NCI-H226 (cell line): ENCODE data around the gene SPAG4.

Experiments used
- DNase-seq: peaks from one replicate; pipeline ENCODE4 v3.0.0-alpha.2; 2015

Gene SPAG4

DNA sequence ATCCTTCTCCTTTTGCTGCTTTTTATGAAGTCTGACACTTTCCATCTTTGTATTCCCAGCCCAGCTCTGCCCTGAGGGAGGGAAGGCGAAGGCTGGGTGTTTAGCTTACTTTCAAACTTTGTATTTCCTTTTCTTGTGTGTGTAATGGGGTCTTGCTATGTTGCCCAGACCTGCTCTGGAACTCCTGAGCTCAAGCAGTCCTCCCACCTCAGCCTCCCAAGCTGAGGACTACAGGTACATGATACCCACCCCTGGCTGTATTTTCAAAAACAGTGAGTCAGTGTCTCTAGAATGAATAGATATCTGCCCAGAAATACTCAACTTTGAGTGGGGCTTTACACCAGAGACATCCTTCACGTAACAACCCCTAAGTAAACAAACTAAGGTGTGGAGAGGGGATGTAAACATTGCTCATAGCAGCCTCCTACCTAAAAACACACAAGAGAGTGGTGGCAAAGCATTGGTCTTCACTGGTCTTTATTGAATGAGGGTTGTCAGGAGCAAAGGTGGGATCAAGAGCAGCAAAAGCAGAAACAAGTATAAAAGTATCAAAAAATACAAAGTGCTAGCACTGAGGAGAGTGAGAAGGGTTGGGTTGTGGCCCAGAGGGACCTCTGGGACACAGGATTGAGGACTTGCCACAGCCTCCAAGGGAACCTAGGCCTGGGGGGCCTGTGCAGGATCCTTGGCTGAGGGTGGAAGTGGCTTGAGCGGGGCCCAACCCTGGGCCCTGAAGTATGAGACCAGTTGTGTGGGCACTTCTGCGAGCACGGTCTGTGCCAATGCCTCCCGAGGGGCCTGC, 10.2 kb downstream of the SPAG4 start:
- no peak for DNase-seq

DNA sequence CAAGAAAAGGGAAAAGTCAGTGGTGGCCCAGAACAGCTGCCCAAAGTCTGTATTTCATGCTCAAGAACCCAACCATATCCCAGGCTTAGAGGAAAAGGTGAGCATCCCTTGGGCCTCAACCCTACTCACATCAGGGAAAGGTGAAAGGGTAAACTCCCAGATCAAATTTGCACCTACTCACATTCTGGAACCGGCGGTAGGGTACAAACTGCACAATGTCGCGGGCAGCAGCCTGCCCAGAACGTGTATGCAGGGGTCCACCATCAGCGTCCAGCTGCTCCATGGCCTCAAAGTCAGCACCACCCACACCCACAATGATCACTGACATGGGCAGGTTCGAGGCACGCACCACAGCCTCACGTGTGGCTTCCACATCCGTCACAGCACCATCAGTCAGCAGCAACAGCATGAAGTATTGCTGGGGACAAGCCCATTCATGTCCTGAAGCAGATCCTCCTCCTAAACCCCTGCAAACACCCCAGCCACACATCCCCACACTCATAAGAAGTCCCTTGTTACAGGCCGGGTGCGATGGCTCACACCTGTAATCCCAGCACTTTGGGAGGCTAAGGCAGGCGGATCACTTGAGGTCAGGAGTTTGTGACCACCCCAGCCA, 10.9 kb downstream of the SPAG4 start:
- no peak for DNase-seq

DNA sequence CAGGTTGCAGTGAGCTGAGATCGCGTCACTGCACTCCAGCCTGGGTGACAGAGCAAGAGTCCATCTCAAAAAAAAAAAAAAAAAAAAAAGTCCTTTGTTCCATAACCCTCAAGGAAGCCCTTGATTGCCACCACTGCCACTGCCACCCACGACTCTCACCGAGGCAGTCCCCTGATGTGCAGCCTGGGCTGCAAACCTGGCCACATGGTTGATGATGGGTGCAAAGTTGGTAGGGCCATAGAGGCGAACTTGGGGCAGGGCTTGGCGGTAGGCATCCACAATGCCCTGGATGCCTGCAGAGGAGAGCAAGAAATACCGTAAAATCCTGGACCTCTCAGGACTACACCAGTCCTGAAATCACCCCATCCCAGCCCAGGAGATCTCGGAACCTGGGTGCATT, 11.5 kb downstream of the SPAG4 start:
- DNase-seq, result no peak

DNA sequence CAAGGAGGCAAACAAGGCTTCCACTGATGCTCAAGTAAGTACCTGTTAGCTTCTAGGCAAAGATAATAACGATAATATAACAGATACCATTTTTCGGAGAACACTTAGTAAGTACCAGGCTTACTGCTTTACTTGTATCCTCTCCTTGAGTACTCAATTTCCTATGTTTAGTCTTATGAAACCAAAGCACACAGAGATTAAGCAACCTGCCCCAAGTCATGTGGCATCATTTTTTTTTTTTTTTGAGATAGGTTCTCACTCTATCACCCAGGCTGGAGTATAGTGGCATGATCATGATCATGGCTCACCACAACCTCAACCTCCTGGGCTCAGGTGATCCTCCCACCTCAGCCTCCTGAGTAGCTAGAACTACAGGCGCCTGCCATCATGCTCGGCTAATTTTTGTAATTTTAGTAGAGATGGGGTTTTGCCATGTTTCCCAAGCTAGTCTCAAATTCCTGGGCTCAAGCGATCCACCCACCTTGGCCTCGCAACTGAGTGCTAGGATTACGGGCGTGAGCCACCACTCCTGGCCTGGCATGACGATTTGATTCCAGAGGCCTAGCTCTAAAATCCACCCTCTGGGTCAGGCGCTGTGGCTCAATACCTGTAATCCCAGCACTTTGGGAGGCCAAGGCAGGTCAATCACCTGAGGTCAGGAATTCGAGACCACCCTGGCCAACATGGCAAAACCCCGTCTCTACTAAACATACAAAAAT, 14.0 kb downstream of the SPAG4 start:
- DNase-seq, result no peak

DNA sequence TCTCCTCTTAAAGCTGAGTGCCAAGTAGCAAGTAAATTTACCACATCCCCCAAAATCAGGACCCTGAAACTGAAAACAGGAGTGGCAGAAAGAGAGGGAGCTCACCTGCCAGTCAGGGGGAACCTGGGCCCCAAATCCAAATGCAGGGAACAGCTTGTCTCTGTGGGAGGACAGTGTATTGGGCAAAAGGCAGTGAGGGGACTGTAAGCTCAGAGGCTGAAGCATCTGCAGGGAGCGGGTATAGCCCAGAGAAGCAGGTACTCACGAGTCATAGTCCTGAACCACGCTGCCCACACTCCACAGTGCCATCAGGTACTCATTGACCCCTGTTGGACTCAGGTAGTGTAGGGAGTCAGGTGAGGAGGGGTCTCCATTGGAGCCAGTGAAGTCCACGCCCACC, 15.0 kb downstream of the SPAG4 start:
- DNase-seq, result no peak

DNA sequence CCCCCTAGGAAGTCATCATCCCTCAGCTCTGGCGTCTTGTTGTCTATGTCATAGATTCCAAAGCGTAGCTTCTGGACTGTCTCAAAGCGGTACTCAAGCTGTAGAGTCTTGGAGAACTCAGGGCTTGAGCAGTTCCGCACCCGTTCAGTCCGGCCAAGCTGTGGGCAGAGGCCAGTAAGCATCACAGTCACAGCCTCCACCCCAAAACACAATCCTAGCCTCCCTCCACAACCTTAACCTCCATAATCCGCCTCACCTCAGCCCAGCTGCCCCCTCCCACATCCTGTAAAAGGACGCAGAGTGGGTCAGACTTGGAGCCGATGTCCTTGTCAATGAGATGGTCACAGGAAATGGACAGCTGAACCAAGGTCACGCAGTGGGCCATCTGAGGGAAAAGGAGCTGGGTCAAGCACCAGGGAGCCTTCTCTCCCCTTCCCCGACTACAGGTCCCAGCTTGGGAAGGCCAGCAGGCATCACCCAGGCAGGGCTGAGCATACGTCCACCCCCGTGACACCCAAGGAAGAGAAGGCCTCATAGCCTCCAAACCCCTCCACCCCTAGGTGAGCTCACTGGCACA, 17.0 kb downstream of the SPAG4 start:
- no peak for DNase-seq

DNA sequence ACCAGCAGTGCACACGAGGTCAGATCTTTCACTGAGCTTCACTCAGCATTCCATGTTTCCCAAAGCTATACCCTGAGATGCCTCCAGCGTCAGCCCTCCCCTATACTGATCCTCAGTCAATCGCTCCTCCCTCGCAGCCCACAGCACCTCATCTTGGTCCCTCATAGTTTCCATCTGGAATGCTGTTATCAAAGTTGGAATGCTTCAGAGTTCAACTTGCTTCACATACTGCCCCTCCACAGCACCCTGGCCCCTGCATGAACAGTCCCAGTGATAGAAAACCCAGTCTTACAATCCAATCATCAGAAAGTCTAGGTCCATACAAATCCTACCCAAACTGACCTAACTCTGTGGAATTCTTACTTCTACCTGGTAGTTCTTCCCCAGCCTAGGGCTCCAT, 20.0 kb downstream of the SPAG4 start:
- DNase-seq, result peak; percentile 30

DNA sequence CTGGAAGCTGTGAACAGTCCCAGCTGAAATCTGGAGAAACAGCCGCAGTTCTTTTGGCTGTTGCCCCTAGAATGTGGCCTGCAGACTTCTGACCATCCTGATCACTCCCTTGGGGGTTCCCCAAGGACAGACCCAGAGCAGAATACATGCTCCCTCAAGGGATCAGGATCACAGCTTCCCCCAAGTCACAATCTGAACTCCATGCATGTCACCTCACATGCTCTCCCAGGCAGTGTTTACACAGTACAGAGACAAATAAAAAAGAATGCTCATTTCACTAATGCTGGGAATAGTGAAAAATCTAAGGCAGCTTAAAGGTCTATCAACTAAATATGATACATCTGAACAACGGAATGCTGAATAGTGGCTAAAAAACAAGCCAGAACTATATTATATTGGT, 20.5 kb downstream of the SPAG4 start:
- DNase-seq, result no peak

DNA sequence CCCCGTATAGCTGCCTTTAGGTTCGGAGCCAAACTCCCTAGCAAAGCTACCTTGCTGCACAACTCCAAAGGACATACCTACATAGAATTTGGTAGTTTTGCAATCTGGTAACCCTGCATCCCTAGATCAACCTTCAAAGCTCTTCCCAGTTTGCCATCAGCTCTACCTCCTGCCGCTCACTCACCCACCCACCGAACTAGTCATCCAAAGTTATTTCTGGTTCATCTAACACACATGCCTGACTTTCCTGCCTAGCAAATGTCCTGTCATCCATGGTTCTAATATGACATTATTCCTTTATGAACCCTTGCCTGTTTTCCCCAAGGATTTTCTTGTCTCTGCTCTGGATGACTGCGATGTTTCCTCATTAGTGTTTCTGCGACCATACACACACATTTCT, 21.6 kb downstream of the SPAG4 start:
- DNase-seq, result no peak

DNA sequence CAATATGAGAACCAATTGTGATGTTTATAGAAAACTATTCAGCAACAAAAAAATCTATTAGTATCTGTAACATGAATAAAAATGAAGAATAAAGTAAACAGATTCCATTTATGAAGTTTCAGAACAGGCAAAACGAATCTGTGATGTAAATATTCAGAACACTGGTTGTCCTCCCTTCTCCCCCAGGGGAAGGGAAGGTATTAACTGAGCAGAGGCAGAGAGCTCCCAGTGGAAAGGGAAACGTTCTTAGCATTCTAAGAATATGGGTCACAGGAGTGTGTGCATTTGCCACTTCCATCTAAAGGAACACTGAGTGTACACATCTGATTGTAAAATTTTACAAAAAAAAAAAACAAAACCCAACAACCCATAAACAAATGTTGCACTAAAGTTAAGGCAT, 23.1 kb downstream of the SPAG4 start:
- DNase-seq, result no peak

DNA sequence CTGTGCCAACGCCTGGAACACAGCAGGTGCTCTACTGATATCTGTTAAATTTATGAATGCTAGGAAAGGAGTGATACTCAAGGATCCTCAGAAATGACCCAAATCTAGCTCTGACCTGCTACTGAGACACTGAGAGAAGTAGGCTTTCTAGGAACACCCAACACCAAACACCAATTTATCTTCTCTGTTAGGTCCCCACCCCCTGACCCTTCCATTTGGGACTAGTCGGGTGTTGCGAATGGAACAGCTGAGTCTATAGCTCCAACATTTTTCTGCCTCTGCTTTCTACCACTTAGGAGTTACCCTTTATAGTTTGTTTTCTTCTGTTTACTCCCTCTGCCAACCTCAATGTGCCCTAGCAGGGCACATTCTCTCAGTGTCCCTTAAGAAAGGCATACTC, 25.1 kb downstream of the SPAG4 start:
- no peak for DNase-seq

DNA sequence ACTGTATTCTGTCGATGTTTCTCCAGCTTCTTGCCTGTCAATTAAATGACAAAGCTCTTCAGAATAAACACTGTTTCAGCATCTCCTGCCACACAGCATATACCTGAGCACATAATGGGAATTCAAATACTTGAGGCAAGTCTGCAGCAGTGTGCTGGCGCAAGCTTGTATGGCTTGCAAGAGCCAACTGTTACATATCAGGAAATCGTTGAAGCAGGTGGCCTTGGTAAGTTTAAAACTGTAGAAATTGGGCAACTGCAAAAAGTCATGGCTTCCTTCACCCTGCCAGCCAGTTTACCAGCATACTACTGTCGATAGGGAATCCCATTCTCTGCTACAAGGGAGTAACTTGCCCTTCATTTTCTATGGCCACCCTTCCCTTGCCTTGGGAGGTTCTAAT, 26.1 kb downstream of the SPAG4 start:
- DNase-seq, result no peak

DNA sequence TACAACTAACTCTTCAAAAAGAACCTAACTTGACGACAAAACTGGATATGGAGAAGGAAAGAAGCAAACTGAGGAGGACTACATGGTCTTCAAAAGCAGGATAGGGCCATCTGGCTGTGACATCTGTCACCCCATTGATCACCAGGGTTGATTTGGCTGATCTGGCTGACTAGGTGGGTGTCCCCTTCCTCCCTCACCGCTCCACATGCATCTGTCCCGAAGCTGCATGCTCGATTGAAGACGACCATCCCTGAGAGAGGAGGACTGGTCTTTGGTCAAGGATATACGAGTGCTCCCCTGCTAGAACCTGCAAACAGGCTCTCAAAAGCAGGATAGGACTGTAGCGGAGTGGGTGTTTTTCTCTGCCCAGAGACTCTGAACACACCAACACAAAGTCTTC, 27.4 kb downstream of the SPAG4 start:
- DNase-seq, result no peak

DNA sequence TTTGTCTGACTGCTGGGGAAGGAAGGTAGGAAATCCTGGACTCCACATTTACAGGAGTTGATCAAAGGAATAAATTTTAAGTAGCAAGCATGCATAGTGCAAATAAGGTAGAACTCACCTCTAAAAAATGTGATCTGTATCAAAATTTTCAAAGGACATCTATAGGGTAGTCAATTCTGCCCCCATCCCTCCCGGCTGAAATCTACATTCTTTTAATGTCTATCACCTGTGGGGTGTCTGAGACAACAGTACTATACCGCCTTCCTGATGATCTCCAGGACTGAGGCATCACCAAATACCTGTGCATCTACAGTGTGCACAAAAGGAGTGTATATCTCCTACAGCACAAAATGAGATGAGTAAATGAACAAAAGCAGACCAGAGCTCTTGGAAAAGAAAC, 29.2 kb downstream of the SPAG4 start:
- DNase-seq, result no peak

DNA sequence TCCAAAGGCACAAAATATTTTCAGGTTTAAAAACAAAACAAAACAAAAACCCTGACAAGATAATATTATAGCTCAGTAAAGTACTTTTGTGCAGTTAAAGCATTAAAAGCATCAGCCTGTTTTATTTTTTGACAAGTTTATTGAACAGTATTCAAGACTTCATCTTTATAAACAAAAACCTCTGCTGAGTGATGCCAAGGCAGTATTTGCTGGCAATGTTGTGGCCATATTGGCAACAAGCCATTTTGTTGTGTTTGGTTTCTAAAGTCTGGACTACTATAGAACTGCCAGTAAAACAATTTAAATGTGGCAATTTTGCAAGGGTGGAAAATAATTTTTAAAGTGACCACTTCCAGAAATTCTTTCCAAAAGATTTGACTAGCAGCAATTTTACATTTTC, 33.2 kb downstream of the SPAG4 start:
- DNase-seq, result no peak

DNA sequence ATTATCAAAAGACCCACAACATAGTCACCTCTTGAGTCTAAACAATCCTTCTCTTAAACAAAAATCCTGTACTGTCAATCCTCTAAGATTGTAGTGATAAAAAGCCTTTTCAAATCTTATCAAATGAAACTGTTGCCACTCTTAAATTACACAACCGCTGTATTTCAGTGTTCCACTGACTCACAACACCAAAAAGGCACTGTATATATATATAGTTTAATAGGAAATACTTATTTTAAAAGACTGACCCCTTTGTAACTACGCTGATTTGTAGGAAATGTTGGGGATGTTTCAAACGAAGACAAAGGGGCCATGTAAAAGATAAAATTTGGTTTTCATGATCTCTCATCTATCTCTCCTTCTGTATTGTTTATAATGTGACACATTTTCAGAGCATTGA, 35.0 kb downstream of the SPAG4 start:
- DNase-seq, result no peak

DNA sequence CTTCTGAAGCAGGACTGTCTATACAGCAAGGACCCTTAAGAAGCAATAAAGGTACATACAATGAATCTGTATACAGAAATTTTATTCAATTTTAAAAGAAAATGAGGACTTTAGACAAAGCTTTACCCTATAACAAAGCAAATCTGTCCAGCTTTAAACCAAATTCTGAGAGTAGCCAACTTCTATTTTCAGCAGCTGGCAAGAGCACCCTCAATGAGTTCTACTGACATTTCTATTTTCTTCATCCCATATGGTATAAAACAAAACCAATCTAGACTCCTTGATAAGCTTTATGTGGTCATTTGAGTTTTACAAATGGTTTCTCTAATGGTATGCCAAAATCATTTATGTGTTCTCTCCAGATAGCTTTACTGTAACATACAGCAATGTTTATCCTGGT, 36.3 kb downstream of the SPAG4 start:
- no peak for DNase-seq

DNA sequence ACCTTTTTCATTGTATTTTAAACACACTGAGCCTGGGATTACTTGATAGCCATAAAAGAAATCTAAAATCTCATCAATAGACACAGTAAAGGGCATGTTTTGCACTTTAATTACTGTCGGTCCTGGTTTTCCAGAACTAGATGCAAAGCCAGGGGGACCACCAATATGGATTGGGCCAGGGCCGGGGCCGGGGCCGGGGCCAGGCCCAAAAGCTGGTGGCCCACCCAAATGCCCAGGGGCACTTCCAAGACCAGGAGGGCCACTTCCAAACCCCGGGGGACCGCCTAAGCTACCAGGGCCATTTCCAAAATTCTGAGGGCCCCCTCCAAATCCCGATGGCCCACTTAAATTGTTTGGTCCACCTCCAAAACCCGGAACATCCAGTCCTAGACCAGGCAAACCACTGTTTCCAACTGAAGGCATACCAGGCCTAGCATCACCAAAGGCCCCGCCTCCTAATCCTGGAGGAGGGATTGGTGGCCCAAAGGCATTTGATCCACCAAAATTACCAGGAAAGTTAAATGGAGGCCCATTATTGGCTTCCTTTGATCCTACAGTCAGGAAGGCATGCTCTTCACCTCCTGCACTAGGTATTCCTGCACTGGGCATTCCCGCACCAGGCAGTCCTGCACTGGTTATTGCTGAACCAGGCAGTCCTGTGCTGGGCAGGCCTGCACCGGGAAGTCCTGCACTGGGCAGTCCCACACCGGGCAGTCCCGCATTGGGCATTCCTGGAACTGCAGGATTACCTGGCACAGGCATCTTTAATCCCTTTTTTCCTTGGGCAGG, 37.2 kb downstream of the SPAG4 start:
- no peak for DNase-seq

DNA sequence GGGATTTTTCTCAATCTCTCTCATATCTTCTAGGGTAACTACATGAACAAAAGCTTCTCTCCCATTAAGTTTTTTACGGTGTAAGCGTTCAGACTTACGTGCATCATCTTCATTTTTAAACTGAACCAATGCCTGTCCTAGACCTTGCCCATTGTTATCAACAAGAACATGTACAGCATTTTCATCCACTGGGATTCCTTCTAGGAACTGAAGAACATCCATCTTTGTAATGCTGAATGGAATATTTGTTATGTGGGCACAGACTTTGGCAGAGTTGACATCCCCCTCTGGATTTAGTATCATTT, 37.8 kb downstream of the SPAG4 start:
- no peak for DNase-seq

DNA sequence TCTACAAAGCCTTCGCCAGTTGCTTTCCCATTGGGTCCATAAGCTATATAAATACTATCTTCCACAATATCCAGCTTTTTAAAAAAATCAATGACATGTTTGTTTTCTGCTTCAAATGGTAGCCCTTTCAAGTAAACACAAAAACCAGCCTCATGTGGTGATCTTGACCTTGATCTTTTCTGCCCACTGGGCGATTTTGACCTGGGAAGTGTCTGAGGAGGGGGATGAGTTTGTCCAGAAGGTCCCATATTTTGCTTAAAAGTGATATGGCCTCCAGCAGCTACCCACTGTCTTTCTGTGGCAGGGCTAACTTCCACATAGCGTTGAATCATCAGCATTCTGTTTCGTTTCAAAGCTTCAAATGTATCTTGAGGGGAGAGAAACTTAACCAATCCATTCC, 38.3 kb downstream of the SPAG4 start:
- no peak for DNase-seq

DNA sequence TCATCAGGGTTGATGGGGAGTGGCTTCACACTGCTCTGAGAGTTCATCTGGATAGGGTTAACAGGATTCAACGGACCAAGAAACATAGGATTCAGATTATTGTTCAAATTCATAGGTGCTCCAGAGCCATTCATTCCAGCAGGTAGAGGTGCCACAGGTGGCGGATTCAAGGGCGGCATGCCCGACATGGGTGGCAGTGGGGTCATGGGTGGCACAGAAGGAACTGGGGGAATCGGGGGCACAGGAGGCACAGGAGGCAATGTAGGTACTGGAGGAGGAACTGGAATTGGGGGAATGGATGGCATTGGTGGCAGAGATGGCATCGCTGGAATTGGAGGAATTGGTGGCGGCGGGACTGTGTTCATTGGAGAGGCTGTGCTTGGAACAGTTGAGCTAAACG, 38.8 kb downstream of the SPAG4 start:
- DNase-seq, result no peak

DNA sequence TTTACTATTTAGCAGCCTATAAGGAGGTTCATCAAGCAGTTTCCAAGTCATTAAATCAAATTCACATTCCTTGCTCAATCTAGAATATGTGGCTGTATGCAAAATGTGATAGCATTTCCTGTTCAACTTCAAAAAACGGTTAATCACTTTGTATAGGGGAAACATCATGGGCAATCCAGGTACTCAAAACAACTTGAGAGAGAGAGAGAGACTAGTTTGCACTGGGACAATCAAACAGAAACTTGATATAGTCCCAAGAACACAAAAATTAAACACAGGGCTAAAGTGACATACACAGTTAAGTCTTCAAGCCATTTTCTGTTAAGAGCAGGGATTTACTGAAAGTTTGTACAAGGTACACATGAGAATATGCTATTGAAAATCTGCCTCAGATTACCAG, 41.6 kb downstream of the SPAG4 start:
- DNase-seq, result no peak
